Fibroblast of pulmonary artery (primary cell): ENCODE results near the gene SMKR1.

Experiments
- DNase-seq: peaks from one replicate; pipeline ENCODE4 v3.0.0-alpha.2; 2010; ENCODE audit warnings: low read depth
- H3K4me3 ChIP-seq: replicated peaks from 2 replicates; pipeline ENCODE4 v1.5.1; 2011; ENCODE audit warnings: low read depth, mild to moderate bottlenecking, control low read depth, low read length, moderate library complexity
- CTCF ChIP-seq: IDR thresholded peaks from 2 replicates; pipeline ENCODE4 v1.5.1; 2011; ENCODE audit warnings: mild to moderate bottlenecking, control low read depth, low read length, inconsistent platforms; ENCODE audit errors: missing control alignments

SMKR1 gene

GRCh38 chr7:129536323-129536722, 34.0 kb downstream of the SMKR1 start:
- no peak for TF ChIP-seq CTCF
- DNase-seq: no peak
- H3K4me3 ChIP-seq: no peak overlapping the region

DNA sequence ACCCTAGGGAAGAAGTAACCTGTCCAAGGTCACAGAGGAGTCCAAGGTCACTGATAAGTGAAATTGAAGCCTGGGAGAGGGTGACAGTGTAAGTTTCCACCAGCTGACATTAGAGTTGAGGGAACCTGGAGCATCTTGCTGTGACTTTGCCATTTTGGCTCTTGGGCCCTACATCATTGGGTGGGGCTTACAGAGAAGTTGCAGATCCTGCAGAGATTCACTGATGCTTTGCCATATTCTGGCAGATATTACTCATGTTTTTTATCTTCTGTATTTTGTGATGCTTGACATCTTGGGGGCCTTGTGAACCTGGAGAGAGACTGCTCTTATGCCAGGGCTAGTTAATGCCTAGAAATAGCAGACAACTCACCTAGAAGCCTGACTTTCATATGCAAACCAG, 36.5 kb downstream of the SMKR1 start:
- DNase-seq: no peak
- no peak for TF ChIP-seq CTCF
- H3K4me3 ChIP-seq: no peak overlapping the region

DNA sequence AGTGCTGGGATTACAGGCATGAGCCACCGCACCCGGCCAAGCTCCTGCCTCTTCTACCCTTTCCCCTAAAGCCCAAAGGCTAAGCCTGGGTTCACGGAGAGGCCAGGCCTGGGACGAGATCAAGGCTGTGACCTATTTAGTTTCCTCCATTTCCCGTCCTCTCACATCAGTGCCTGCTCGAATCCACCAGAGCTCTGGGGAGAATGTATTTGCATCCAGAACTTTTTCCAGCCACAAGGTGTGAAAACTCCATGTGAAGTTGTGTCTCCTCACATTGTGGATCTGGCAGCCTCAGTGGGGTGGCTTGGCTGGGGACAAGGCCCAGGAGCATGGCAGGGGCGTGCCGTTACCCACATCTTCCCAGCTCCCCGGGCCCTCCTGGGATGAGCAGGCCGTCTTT, 38.0 kb downstream of the SMKR1 start:
- no peak for DNase-seq
- TF ChIP-seq CTCF: no peak
- no peak overlapping the region for H3K4me3 ChIP-seq

DNA sequence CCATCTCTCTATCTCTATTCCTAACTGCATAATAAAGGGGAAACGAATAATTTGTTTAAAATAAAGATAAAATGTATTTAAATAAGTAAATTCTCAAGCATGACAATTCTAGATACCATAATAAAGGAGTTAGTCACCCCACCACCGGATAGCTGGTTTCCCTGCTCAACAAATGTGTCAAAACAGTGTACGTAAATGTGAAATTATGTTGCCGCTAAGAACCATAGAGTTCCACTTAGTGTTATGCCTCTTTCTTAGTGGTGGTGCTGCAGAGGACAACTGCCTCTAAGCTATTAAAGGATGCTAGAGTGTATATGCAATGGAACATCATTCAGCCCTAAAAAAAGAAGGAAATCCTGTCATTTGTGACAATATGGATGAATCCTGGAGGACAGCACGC, 42.4 kb downstream of the SMKR1 start:
- no peak overlapping the region for H3K4me3 ChIP-seq
- no peak for DNase-seq
- no peak for TF ChIP-seq CTCF

GRCh38 chr7:129550693-129551360, 48.5 kb downstream of the SMKR1 start:
- TF ChIP-seq CTCF: no peak
- H3K4me3 ChIP-seq: no peak overlapping the region
- DNase-seq: no peak

DNA sequence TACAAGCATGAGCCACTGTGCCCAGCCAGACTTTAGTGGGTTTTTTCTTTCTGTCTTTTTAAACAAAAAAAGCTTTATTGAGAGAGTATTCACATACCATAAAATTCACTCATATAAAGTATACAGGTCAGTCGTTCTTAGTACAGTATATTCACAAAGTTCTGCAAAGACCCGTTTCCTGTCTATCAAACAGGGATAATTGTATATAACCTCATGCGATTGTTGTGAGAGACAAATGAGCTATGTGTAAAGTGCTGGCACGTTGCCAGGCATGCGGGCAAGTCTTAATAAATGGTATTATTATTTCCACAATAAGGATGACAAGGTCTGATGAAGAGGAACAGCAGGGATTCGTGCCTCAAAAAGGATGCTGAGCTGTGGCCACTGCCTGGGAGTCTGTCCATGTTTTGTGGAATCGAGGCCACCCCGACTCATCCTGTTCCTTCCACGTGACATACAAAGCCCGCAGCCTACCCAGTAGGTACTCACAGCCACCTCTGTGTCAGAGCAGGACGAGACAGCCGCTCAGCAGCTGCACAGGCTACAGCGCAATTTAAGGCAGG, 51.6 kb downstream of the SMKR1 start:
- TF ChIP-seq CTCF: no peak
- no peak overlapping the region for H3K4me3 ChIP-seq
- no peak for DNase-seq

- no peak for TF ChIP-seq CTCF
- no peak for DNase-seq
- no peak overlapping the region for H3K4me3 ChIP-seq
Measured at GRCh38 chr7:129556607-129557133, 54.3 kb downstream of the SMKR1 start.
